Myocyte (in vitro differentiated cells): ENCODE data around the gene GPR150. TPM values are rescaled to one million over a fixed set of nuclear protein-coding genes. Genes with fewer than 3 reads are reported as not detected.

Source experiments
- DNase-seq: peaks from one replicate; pipeline ENCODE4 v3.0.0-alpha.2; 2012; ENCODE audit warnings: low read depth
- total RNA-seq: library from RNA; depleted of rRNA; stranded (reverse); fragments of >200 nt; gene quantifications from 2 replicates; pipeline ENCODE4 v1.2.3, GENCODE V29; 2014

The GPR150 gene
- total RNA-seq, 1 donor from 2014 or later = 0.53 TPM

DNA sequence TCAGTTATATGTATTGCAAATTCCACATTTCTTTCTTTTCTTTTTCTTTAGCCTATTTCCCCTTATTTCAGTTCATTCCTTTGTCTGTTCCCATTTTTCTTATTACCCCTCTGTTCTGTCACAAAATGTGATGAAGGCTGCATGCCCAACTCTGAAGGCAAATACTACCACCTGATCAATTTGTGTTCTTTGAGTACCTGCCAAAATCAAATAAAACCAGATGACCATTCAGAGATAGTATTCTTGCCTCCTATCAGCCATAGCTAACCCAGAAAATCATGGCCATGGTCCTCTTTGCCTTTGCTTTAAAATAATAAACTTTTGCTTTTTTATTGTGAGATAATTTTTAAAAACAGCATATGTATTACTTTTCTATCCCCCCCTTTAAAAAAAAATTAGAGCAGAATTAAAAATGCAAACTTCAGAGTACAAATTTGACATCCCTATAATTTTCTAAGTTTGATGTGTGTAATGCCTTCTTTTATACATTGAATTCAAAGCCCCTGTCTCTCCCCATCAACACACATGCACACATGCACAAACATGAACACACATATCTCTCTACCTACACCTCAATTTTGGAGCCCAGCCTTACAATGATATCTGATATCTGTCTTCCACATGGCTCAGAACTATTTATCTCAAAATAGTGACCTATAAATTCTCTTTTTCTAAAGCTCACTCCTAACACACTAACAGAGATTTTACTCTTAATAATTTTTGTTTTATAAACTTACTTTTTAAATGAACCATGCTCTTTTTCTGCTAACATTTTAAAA is 30.1 kb downstream of the GPR150 start:
- no peak for DNase-seq

DNA sequence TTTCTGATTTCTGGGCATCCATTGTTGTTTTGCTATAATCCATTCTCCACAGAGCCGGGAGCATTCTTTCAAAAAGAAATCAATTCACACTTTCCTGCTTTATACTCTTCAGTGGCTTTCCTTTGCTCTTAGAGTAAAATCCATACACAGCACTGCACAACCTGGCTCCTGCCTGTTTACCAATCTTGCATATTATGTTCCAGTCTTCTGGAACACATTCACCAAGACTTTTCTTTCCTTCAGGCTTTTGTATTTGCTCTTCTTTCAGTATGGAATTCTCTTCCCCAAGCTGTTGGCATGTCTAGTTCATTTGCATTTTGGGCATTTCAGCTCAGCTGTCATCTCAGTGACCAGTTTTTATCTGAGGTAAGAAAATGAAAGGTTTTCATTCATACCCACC is 33.0 kb downstream of the GPR150 start:
- no peak for DNase-seq

DNA sequence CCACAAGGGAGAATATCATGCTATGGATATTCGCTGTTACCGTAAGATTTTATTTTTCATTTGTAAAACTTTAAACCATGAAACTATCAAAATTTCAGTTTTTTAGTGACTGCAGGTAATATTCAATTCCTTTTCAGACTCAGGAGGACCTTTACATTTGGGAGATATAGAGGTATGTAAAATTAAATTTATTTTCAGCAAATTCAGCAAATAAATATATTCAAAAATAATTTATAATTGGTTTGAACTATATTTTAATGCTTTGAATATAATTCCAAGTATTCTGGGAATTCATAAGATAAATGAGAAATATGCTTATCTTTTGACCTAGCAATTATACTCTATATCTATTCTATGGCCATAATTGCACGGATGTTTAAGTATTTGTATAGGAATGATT is 34.3 kb downstream of the GPR150 start:
- no peak for DNase-seq

DNA sequence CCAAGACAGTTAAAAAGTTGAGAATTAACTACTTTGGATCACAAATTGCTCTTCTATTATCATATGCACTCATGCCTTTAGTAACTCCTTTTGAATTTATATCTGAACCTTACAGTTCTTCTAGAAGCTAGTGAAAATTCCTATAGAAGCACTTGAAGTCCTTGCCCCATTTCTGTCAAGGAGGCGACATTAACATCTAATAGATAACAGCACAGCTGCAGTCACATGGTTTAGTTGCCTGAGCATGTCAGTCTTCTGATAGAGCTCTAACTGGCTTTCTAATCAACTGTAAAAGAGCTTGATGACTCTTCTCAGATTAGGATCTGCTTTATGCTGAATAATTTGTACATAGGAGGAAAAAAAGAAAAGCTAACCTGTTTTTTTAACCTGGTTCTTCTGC is 35.7 kb downstream of the GPR150 start:
- no peak for DNase-seq

DNA sequence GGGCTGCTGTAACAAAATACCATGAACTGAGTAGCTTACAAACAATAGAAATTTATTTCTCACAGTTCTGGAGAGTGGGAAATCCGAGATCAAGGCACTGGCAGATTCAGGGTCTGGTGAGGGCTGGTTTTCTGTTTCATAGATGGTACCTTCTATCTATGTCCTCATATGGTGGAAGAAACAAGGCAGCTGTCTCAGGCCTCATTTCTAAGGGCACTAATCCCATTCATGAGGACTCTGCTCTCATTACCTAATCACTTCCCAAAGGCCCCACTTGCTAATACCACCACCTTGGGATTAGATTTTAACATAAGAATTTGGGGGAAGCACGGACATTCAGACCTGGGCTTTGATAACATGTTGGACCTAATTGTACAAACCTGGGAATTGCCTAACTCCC is 40.2 kb downstream of the GPR150 start:
- DNase-seq = no peak

DNA sequence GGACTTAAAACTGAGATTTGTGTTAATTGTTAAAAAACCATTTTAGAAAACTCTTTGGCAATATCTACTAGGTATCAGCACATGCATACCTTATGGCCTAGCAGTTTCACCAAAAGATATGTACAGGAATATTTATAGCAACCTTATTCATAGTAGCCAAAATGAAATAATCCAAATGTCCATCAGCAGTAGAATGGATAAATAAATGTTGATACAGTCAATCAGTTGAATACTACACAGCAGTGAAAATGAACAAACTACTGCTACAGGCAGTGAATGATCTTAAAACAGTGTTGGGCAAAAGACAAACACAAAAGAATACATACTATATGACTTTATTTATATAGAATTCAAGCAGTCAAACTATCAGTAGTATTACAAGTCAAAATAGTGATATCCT is 43.1 kb downstream of the GPR150 start:
- no peak for DNase-seq

DNA sequence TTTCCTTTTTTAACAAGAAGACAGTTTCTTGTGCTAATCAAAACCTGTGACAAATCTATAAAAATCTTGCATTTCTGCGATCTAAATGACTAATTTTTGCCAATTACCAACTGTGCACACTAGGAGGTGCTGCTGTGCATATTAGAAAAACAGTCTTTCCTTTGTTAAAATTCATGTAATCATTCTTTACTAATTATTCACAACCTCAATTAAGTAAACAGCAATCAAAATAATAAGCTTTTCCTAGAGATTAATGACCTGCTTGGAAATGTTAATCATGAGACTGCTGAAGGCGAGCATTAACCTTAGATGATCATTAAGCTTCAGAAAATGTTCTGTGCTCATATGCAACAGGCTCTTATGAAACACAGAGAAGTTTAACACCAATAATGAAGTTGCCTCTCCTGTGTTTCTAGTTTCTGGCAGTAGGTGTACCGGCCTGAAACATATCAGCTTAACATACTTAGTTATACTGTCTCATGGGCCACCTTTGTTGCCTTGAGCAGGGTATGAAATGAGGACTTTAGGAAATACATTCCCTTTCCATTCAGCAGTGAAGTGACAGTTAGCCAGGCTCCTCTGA is 44.4 kb downstream of the GPR150 start:
- peak; percentile 62 for DNase-seq

DNA sequence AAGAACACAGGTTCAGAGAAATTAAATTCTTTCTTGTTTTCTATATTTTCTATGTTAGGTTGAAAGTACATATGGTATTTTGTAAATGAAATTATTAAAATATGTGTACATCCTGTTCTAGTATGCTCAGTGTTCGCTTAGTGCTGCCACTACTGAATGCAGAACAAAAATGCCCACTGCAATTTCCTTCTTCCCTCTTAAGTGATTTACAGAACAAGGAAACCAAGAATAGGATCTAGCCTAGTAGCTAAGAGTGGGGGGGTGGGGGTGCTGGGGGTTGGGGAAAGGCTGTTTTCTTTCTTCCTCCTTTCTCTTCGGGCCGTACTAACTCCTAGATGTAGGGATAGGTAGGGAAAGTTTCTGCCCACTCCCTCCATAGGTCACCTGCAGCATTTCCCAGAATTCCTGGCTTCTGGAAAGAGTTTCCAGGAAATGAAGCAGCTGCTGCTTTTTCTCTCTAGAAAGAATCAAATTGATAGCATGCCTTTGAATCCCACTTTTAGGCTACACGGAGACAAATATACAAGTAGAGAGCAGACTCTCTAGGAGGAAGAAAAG is 47.3 kb downstream of the GPR150 start:
- DNase-seq = no peak

DNA sequence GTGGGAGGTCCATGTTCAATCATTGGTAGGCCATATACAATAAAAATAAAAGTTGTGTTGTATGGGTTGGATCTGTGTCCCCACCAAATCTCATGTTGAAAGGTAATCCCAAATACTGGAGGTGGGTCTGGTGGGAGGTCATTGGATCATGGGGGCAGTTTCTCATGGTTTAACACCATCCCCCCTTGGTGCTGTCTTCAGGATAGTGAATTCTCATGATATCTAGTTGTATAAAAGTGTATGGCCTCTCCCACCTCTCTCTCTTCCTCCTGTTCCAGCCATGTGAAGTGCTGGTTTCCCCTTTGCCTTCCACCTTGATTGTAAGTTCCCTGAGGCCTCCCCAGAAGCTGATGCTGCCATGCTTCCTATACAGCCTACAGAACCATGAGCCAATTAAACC is 47.8 kb downstream of the GPR150 start:
- DNase-seq = no peak

DNA sequence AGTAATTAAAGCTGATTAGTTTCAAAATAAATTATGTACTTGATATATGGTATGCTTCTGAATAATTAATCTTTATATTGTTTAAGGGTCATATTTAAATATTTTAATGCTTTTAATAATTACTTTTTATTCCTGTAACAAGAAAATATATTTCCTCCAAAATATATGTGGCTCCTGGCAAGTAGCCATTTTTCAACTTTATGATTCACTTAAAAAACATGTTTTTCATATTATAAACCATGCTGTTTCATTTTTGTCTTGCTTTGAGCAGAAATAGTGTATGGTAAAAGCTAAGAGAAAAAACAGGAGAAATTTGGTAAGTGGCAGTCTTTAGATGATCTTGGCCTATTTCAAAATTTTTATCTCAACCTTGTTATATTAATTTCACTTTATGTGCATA is 48.3 kb downstream of the GPR150 start:
- no peak for DNase-seq

DNA sequence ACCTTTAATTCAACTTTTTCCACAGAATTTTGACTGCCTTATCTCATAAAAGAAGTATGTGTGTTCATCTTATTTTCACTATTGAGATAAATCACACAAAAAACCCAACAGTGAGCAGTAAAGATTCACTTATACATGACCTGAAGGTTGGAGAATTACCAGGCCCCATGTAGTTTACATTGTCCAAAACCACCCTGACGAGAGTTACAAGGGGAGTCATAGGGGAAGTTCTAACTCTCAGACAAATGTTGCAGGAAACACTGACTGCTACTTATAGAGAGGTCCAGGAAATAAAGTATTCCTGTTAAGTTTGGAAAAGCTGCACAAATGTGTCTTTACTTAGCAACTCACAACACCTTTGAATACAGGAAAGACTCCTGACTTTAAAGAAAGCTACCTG is 48.8 kb downstream of the GPR150 start:
- DNase-seq = no peak

DNA sequence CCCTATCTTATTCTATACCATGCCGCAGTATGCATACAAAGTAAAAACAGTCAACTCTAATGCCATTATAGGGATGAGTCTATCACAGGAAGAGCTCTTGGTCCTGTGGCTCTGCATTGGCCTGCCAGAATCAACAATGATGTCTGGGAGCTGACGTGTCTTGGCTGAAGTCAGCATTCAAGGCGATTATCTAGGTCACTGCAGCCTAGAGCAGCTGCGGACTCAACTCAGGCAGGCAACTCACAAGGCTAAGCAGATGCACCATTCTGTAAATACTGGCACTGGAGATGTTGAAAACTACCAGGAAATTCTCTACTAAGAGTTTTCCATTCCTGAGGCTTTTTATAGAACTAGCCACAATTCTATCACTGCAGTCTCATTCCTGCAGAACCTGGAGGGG is 49.7 kb downstream of the GPR150 start:
- peak; percentile 95 for DNase-seq

DNA sequence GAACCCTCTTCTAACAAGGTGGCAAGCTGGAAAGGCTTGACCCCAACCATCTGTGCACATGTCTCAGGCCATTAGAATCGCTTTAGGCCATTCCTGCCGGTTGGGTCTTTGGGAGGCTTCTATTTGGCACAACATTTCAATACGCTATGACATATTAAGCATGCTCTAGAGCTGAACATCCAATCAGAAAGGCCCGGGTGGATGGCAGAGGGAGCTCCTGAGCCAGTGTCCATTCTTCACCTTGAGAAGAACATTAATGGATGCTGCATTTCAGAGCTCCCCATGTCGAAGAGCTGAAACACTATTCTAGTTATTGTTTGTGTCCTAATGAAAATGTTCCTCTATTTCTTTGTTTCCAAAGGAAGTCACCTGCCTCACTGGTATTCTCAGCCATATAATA is 50.1 kb downstream of the GPR150 start:
- DNase-seq = no peak

DNA sequence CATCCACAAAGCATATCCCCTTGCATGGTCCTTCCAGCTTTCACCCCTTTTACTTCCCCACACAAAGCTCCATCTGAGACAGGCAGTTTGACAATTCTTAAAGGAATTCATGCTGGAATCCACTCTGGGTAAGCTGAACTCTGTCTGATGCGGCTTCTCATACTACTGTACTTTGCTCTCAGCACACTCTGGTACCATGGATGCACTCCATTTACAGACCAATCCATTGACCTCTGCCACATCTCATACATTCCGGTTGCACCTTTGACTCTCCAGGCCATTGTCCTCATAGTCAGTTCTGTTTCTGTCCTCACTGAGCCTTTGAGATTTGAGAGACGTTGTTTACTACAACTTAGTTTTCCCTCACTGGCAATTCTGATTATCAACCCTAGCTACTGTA is 50.7 kb downstream of the GPR150 start:
- DNase-seq = no peak

Other genes with a start within 250 kb of the GPR150 start
- gene FAM81B, start 228.7 kb upstream of the GPR150 start, total RNA-seq = not detected in 2 replicates
- gene SKIC3, start 65.1 kb upstream of the GPR150 start, total RNA-seq = 116 and 127 TPM in 2 replicates
- gene ARSK, start 65.0 kb upstream of the GPR150 start, total RNA-seq = 8.5 and 9.4 TPM in 2 replicates
- gene RFESD, start 26.7 kb downstream of the GPR150 start, total RNA-seq = 1.2 and 1.9 TPM in 2 replicates
- gene SPATA9, start 62.9 kb downstream of the GPR150 start, total RNA-seq = 1.4 and 1.7 TPM in 2 replicates
- gene RHOBTB3, start 111.2 kb downstream of the GPR150 start, total RNA-seq = 223 and 309 TPM in 2 replicates
- 169 and 223 TPM in 2 replicates for gene GLRX, start 202.6 kb downstream of the GPR150 start, total RNA-seq